HepG2 (cell line): ENCODE results near the gene ATP5MC2. TPM values are rescaled to one million over a fixed set of nuclear protein-coding genes. Genes with fewer than 3 reads are reported as not detected.
A peak's percentile ranks its signal among the peaks of the same experiment; 100 is the strongest.

ENCODE experiments used
- ATAC-seq: fragments of 200-7000 bp; cut with Tn5 transposase; 3 replicates; pipeline ENCODE4 v1.9.1; 2020; ENCODE audit warnings: mild to moderate bottlenecking, moderate library complexity
- Bru-seq: library from RNA; stranded (reverse); fragments of 400-500 nt; gene quantifications from one replicate; lab custom pipeline; 2021; lab: Mats Ljungman, UMichigan
- BruChase-seq, 2 experiments: library from RNA; stranded (reverse); fragments of 400-500 nt; gene quantifications; one replicate each; lab custom pipeline; 2021; lab: Mats Ljungman, UMichigan
- BruUV-seq: library from RNA; stranded (reverse); fragments of 400-500 nt; replicated peaks from 2 replicates; lab custom pipeline; 2021; lab: Mats Ljungman, UMichigan
- CTCF ChIA-PET: fragments of 300-600 bp; formaldehyde crosslinking; extraction: SDS; loops from one replicate; lab custom pipeline; 2021; ENCODE audit warnings: low total read pairs, inconsistent platforms, low intra/inter-chr PET ratio; lab: Yijun Ruan, JAX
- POLR2A ChIA-PET: fragments of 350-600 bp; sonication (Branson Sonifier 250); formaldehyde crosslinking; loops from one replicate; lab custom pipeline; 2020; ENCODE audit warnings: antibody characterized with exemption, inconsistent platforms; lab: Yijun Ruan, JAX
- DNase-seq: peaks from one replicate; pipeline ENCODE4 v3.0.0-alpha.2; 2015; ENCODE audit warnings: low spot score
- FAIRE-seq: peaks from 3 replicates; lab custom pipeline; 2011; peaks lifted over from hg19 to GRCh38; lab: Jason Lieb, UNC
- H2AFZ ChIP-seq: one replicate; pipeline ENCODE4 v1.6.1; 2011; ENCODE audit warnings: low read length, inconsistent platforms
- H3K27ac ChIP-seq: fragments of 300-600 bp; 3 replicates; pipeline ENCODE4 v1.8.0; 2011; ENCODE audit warnings: mixed run types, mild to moderate bottlenecking, mixed read lengths, low read length, inconsistent platforms; ENCODE audit not compliant: insufficient read depth; ENCODE audit errors: extremely low read length
- H3K27me3 ChIP-seq, 2 experiments: fragments of 200-600 bp in 1 of 2; 2 replicates in 1 of 2; 3 replicates in 1 of 2; pipeline versions ENCODE4 v1.6.0 to v1.8.0; 2011; ENCODE audit warnings: low read length in 2 of 2, mild to moderate bottlenecking in 2 of 2, moderate library complexity in 2 of 2, inconsistent platforms in 1 of 2; ENCODE audit not compliant: insufficient read depth in 2 of 2, control insufficient read depth in 1 of 2
- H3K36me3 ChIP-seq, 2 experiments: fragments of 200-600 bp in 1 of 2; replicated peaks in 1 of 2; 2 replicates in 1 of 2; 3 replicates in 1 of 2; pipeline versions ENCODE4 v1.5.1 to v1.8.0; 2011; ENCODE audit warnings: low read length in 2 of 2, inconsistent platforms in 1 of 2; ENCODE audit not compliant: insufficient read depth in 2 of 2, control insufficient read depth in 1 of 2
- H3K4me1 ChIP-seq: 2 replicates; pipeline ENCODE4 v1.5.1; 2012; ENCODE audit warnings: low read length, inconsistent platforms; ENCODE audit not compliant: insufficient read depth
- H3K4me2 ChIP-seq: 2 replicates; pipeline ENCODE4 v1.6.0; 2011; ENCODE audit warnings: low read depth, low read length, inconsistent platforms
- H3K4me3 ChIP-seq, 3 experiments: fragments of 200-600 bp in 1 of 3; sonication (generic), shearing (Covaris generic) in 1 of 3; replicated peaks in 1 of 3; 2 replicates each; pipeline ENCODE4 v1.5.1; 2011 to 2016; ENCODE audit warnings: low read length in 3 of 3, inconsistent platforms in 2 of 3, low read depth in 2 of 3, mild to moderate bottlenecking in 2 of 3, control low read depth in 1 of 3, mixed read lengths in 1 of 3; ENCODE audit not compliant: insufficient read depth in 1 of 3
- H3K79me2 ChIP-seq: one replicate; pipeline ENCODE4 v1.6.1; 2011; ENCODE audit warnings: low read length, inconsistent platforms; ENCODE audit not compliant: insufficient read depth
- H3K9ac ChIP-seq: 2 replicates; pipeline ENCODE4 v1.6.0; 2011; ENCODE audit warnings: mild to moderate bottlenecking, low read depth, low read length, inconsistent platforms; ENCODE audit not compliant: insufficient read depth
- H3K9me3 ChIP-seq: 2 replicates; pipeline ENCODE4 v1.5.1; 2012; ENCODE audit warnings: mild to moderate bottlenecking, low read length
- H4K20me1 ChIP-seq: 2 replicates; pipeline ENCODE4 v1.6.0; 2011; ENCODE audit warnings: inconsistent platforms, mild to moderate bottlenecking, low read length, moderate library complexity; ENCODE audit not compliant: insufficient read depth
- AHR ChIP-seq: IDR thresholded peaks from 2 replicates; pipeline ENCODE4 v1.6.1; 2018; ENCODE audit warnings: missing genetic modification reagents, missing compliant biosample characterization
- AKAP8 ChIP-seq: sonication (generic); formaldehyde crosslinking; IDR thresholded peaks from 2 replicates; pipeline ENCODE4 v1.5.1; 2020; ENCODE audit warnings: mild to moderate bottlenecking, missing genetic modification reagents
- DNMT1 ChIP-seq: sonication (generic); formaldehyde crosslinking; IDR thresholded peaks from 2 replicates; pipeline ENCODE4 v1.5.1; 2020; ENCODE audit warnings: mild to moderate bottlenecking, missing genetic modification reagents
- DPF2 ChIP-seq: sonication (generic); formaldehyde crosslinking; IDR thresholded peaks from 2 replicates; pipeline ENCODE4 v1.4.0; 2020; ENCODE audit warnings: mild to moderate bottlenecking, low read depth, missing genetic modification reagents, borderline replicate concordance
- HINFP ChIP-seq: sonication (generic); formaldehyde crosslinking; IDR thresholded peaks from 2 replicates; pipeline ENCODE4 v1.4.0; 2020; ENCODE audit warnings: low read depth, mild to moderate bottlenecking, missing genetic modification reagents
- PBX2 ChIP-seq: IDR thresholded peaks from 2 replicates; pipeline ENCODE4 v1.6.1; 2016; ENCODE audit warnings: control low read depth
- RARG ChIP-seq: sonication (generic); formaldehyde crosslinking; IDR thresholded peaks from 2 replicates; pipeline ENCODE4 v1.4.0; 2020; ENCODE audit warnings: low read depth, mild to moderate bottlenecking, missing genetic modification reagents
- SOX6 ChIP-seq, 2 experiments: fragments of 450-650 bp in 1 of 2; sonication (generic) in 1 of 2; formaldehyde crosslinking in 1 of 2; IDR thresholded peaks; 2 replicates each; pipeline versions ENCODE4 v1.4.0 to v1.6.1; 2017 to 2020; ENCODE audit warnings: antibody characterized with exemption in 1 of 2, mild to moderate bottlenecking in 1 of 2, missing genetic modification reagents in 1 of 2
- ZBTB26 ChIP-seq: IDR thresholded peaks from 2 replicates; pipeline ENCODE4 v1.6.1; 2016; ENCODE audit warnings: missing compliant biosample characterization, missing genetic modification reagents, borderline replicate concordance
- ZNF749 ChIP-seq: sonication (generic); formaldehyde crosslinking; IDR thresholded peaks from 2 replicates; pipeline ENCODE4 v1.8.0; 2022; ENCODE audit warnings: mild to moderate bottlenecking, missing genetic modification reagents, moderate library complexity, borderline replicate concordance
- WGBS: methylation state at CpG from one replicate; pipeline ENCODE4 v1.1.6; 2017; ENCODE audit warnings: low lambda C conversion rate; 5-methylcytosine and 5-hydroxymethylcytosine counted together
- in situ Hi-C: cut with HindIII; loops from 2 replicates; pipeline ENCODE4 v1.10.0; 2017; ENCODE audit warnings: low pct_unique_long_range_greater_than_20kb; ENCODE audit not compliant: extremely low pct_ligation_motif_present
- intact Hi-C: fragments of 100-400 bp; cut with micrococcal nuclease; formaldehyde crosslinking; loops from one replicate; pipeline ENCODE4 v1.10.0; 2022; ENCODE audit not compliant: unreplicated experiment
- long read RNA-seq, 2 experiments: library from RNA in 1 of 2; library from polyadenylated mRNA in 1 of 2; stranded (forward) in 1 of 2; unstranded in 1 of 2; transcript quantifications; one replicate each; pipeline ENCODE4 v2.0.0, GENCODE V29; 2019 to 2022
- polyA minus RNA-seq, 3 experiments: library from RNA; depleted of rRNA, polyadenylated mRNA; stranded (reverse); fragments of >200 nt; gene quantifications; 2 replicates each; pipeline ENCODE4 v1.2.3, GENCODE V29; 2011; ENCODE audit warnings: low replicate concordance in 1 of 3
- polyA plus RNA-seq, 8 experiments: library from polyadenylated mRNA; depleted of rRNA in 3 of 8; stranded (reverse) in 7 of 8; unstranded in 1 of 8; fragments of >200 nt; fragmentation: Illumina TruSeq in 4 of 8; extraction: Trizol in 4 of 8; gene quantifications; 2 replicates each; pipeline versions ENCODE4 v1.2.1 to v1.2.3, GENCODE V29; 2011 to 2016; ENCODE audit warnings: low read depth in 4 of 8, missing spikeins in 1 of 8, mixed read lengths in 1 of 8; ENCODE audit not compliant: insufficient read depth in 1 of 8
- total RNA-seq, 5 experiments: library from RNA; depleted of rRNA; stranded (reverse); fragments of >200 nt; fragmentation: Illumina TruSeq; extraction: Trizol; gene quantifications; 2 replicates each; pipeline ENCODE4 v1.2.3, GENCODE V29; 2016; ENCODE audit warnings: low read depth in 1 of 5

ATP5MC2 gene
- total RNA-seq (2016; rRNA removed; fragmentation: Illumina TruSeq; extraction: Trizol) (230 and 280 TPM in 2 replicates), polyA plus RNA-seq (2011; rRNA removed) (257 and 310 TPM in 2 replicates), polyA minus RNA-seq (2011; rRNA and poly(A)+ RNA removed; ENCODE audit: low replicate concordance) (938 and 2,113 TPM in 2 replicates), Bru-seq, nascent RNA (percentile 79 among the genes with signal in this experiment), BruChase-seq, experiment 1, labeled RNA remaining after a 6-hour chase (percentile 75 among the genes with signal in this experiment), BruChase-seq, experiment 2, labeled RNA remaining after a 2-hour chase (percentile 67 among the genes with signal in this experiment)
- 151 and 157 TPM in 2 replicates for total RNA-seq (2016; cell fraction: cytosol; rRNA removed; fragmentation: Illumina TruSeq; extraction: Trizol; ENCODE audit: low read depth)
- 232 and 280 TPM in 2 replicates for total RNA-seq (2016; cell fraction: insoluble cytoplasmic fraction; rRNA removed; fragmentation: Illumina TruSeq; extraction: Trizol)
- total RNA-seq (2016; cell fraction: membrane; rRNA removed; fragmentation: Illumina TruSeq; extraction: Trizol) = 204 and 221 TPM in 2 replicates
- 76.9 and 91.1 TPM in 2 replicates for total RNA-seq (2016; cell fraction: nucleus; rRNA removed; fragmentation: Illumina TruSeq; extraction: Trizol)
- 284 and 385 TPM in 2 replicates for polyA plus RNA-seq (2011; cell fraction: cytosol; rRNA removed)
- 86.5 and 86.7 TPM in 2 replicates for polyA plus RNA-seq (2011; cell fraction: nucleus; rRNA removed)
- 317 and 363 TPM in 2 replicates for polyA plus RNA-seq (2012)
- polyA plus RNA-seq (2016; cell fraction: cytosol; fragmentation: Illumina TruSeq; extraction: Trizol; ENCODE audit: low read depth) = 221 and 241 TPM in 2 replicates
- polyA plus RNA-seq (2016; cell fraction: insoluble cytoplasmic fraction; fragmentation: Illumina TruSeq; extraction: Trizol; ENCODE audit: low read depth) = 345 and 371 TPM in 2 replicates
- 262 and 271 TPM in 2 replicates for polyA plus RNA-seq (2016; cell fraction: membrane; fragmentation: Illumina TruSeq; extraction: Trizol; ENCODE audit: low read depth)
- polyA plus RNA-seq (2016; cell fraction: nucleus; fragmentation: Illumina TruSeq; extraction: Trizol; ENCODE audit: insufficient read depth, low read depth) = 159 and 177 TPM in 2 replicates
- 149 and 170 TPM in 2 replicates for polyA minus RNA-seq (2011; cell fraction: cytosol; rRNA and poly(A)+ RNA removed)
- 81.6 and 93.6 TPM in 2 replicates for polyA minus RNA-seq (2011; cell fraction: nucleus; rRNA and poly(A)+ RNA removed)
- long read RNA-seq, experiment 1, transcript ATP5MC2-202 (5 exons, 878 nt) = major isoform, 218 of 353 reads
- long read RNA-seq, experiment 1, transcript ATP5MC2-203 (4 exons, 1,976 nt) = minor isoform, 109 of 353 reads
- long read RNA-seq, experiment 1, partial matches to known transcripts = 8 of 353 reads
- long read RNA-seq, experiment 1, other reads (novel, unspliced or antisense) = 17 of 353 reads
- long read RNA-seq, experiment 2, transcript ATP5MC2-202 (5 exons, 878 nt) = minor isoform, 23 of 467 reads
- long read RNA-seq, experiment 2, transcript ATP5MC2-203 (4 exons, 1,976 nt) = major isoform, 394 of 467 reads
- long read RNA-seq, experiment 2, partial matches to known transcripts = 41 of 467 reads
- long read RNA-seq, experiment 2, other reads (novel, unspliced or antisense) = 9 of 467 reads

- Histone ChIP-seq H4K20me1 (no peaks in the 10 kb centered on the region), H3K27me3 (peaks cover 0 to 12% of the 10 kb centered on the region in 2 experiments; a peak in 1 of 5 replicates), H2AFZ (peak within 1 kb of the TSS; percentile 52), H3K9ac (peak within 1 kb of the TSS; percentile 82), H3K27ac (peak within 1 kb of the TSS; percentile 88), H3K4me3 (peak within 1 kb of the TSS; percentile 60 to 79 (median 64)), H3K4me2 (peak within 1 kb of the TSS; percentile 83), H3K79me2 (peaks cover 19% of the 10 kb centered on the region), H3K9me3 (no peaks in the 10 kb centered on the region), H3K4me1 (peaks cover 25% of the 10 kb centered on the region), H3K36me3 (peaks cover 0 to 15% of the 10 kb centered on the region in 2 experiments; a peak in 4 of 5 replicates)
- BruUV-seq = TSS peak; percentile 50
- ChIA-PET CTCF (interaction anchor here (0.8 to 3.0 kb wide), 5 partner anchors 17 to 138 kb away, joined by 3 to 76 read pairs (median 3); partner anchors contain the start of gene ATF7), POLR2A (interaction anchor here (0.6 to 4.0 kb wide), 23 partner anchors 9 to 604 kb away, joined by 3 to 65 read pairs (median 4); partner anchors contain the start of genes ATF7, CALCOCO1, CBX5 and HNRNPA1)
- WGBS = 28% methylated on average over 23 of the region's 61 CpGs
- intact Hi-C loops = loop anchor here (1.0 to 5.0 kb wide), 3 partner anchors 34 to 133 kb away; partner anchors contain the start of gene ATF7
- DNase-seq (peak; percentile 96), FAIRE-seq (peak; percentile 95), ATAC-seq (peak; percentile 96)
- in situ Hi-C loops = loop anchor here (5.0 kb wide), 2 partner anchors 49 to 134 kb away; partner anchors contain the start of gene ATF7
- TF ChIP-seq PBX2 (CRISPR knock-in tag) (no peak), DPF2 (CRISPR knock-in tag) (no peak; the same call in 1 of the 2 replicates), AKAP8 (CRISPR knock-in tag) (peak; percentile 46; the same call in 1 of the 2 replicates), DNMT1 (CRISPR knock-in tag) (peak; percentile 96), AHR (CRISPR knock-in tag) (peak; percentile 83), HINFP (CRISPR knock-in tag) (peak; percentile 98), RARG (CRISPR knock-in tag) (no peak), ZNF749 (CRISPR knock-in tag) (peak; percentile 95; the same call in 1 of the 2 replicates), SOX6 (IDR thresholded peaks at IDR 0.05) (no peak), SOX6 (CRISPR knock-in tag; IDR thresholded peaks at IDR 0.05) (peak; percentile 89), ZBTB26 (CRISPR knock-in tag) (peak; percentile 82; the same call in 1 of the 2 replicates)
Measured at GRCh38 chr12:53675701-53676607, at the start of gene ATP5MC2. ATP5MC2 (minus strand) TSS chr12:53676083; CDS start chr12:53672614, 3,469 bp downstream.
